ENCODE measurements around the gene HS6ST1.

HS6ST1 gene

GRCh38 chr2:128358941-128359731 is 40.5 kb upstream of the HS6ST1 start:
- DNase-seq (no peak), ATAC-seq (replicated peaks) (no peak)
- Mint-ChIP-seq H3K4me1 (ENCODE audit: low read depth in 2 of 2) (peaks cover 0 to 7% of the 10 kb centered on the region in 2 donors), H3K4me3 (no peak overlapping the region), H3K9me3 (no peaks in the 10 kb centered on the region), H3K27ac (no peak overlapping the region), H3K36me3 (ENCODE audit: insufficient read depth) (peaks cover 5% of the 10 kb centered on the region), H3K27me3 (peaks cover 37 to 65% of the 10 kb centered on the region in 2 donors)

- Mint-ChIP-seq H3K27me3 (peaks cover 37 to 51% of the 10 kb centered on the region in 2 donors), H3K36me3 (ENCODE audit: insufficient read depth) (peaks cover 5% of the 10 kb centered on the region), H3K4me3 (no peak overlapping the region), H3K9me3 (no peaks in the 10 kb centered on the region), H3K4me1 (ENCODE audit: low read depth in 2 of 2) (peaks cover 0 to 7% of the 10 kb centered on the region in 2 donors), H3K27ac (no peak overlapping the region)
- ATAC-seq (replicated peaks) (no peak), DNase-seq (no peak)
Measured at GRCh38 chr2:128357506-128358370, 39.1 kb upstream of the HS6ST1 start.

GRCh38 chr2:128356127-128356526 is 37.5 kb upstream of the HS6ST1 start:
- ATAC-seq (replicated peaks): no peak
- peaks cover 25 to 35% of the 10 kb centered on the region in 2 donors for H3K27me3 Mint-ChIP-seq
- H3K4me3 Mint-ChIP-seq: no peak overlapping the region
- no peaks in the 10 kb centered on the region for H3K36me3 Mint-ChIP-seq (ENCODE audit: insufficient read depth)
- no peak for DNase-seq
- no peak overlapping the region for H3K27ac Mint-ChIP-seq
- H3K9me3 Mint-ChIP-seq: peaks cover 1 to 5% of the 10 kb centered on the region in 2 donors
- peaks cover 0 to 7% of the 10 kb centered on the region in 2 donors for H3K4me1 Mint-ChIP-seq (ENCODE audit: low read depth in 2 of 2)

- Mint-ChIP-seq H3K27ac (no peak overlapping the region), H3K4me1 (ENCODE audit: low read depth in 2 of 2) (peaks cover 0 to 3% of the 10 kb centered on the region in 2 donors), H3K36me3 (ENCODE audit: insufficient read depth) (no peaks in the 10 kb centered on the region), H3K9me3 (peaks cover 1 to 5% of the 10 kb centered on the region in 2 donors), H3K4me3 (no peak overlapping the region), H3K27me3 (peaks cover 13 to 28% of the 10 kb centered on the region in 2 donors)
- ATAC-seq (replicated peaks) (no peak), DNase-seq (no peak)
Measured at GRCh38 chr2:128354726-128355470, 36.2 kb upstream of the HS6ST1 start.

- H3K27ac Mint-ChIP-seq: no peak overlapping the region
Measured at GRCh38 chr2:128354161-128354560, 35.5 kb upstream of the HS6ST1 start.

GRCh38 chr2:128350736-128351135 is 32.1 kb upstream of the HS6ST1 start:
- DNase-seq (no peak), ATAC-seq (replicated peaks) (no peak)
- Mint-ChIP-seq H3K4me1 (ENCODE audit: low read depth in 2 of 2) (peaks cover 0 to 2% of the 10 kb centered on the region in 2 donors), H3K4me3 (no peak overlapping the region), H3K36me3 (ENCODE audit: insufficient read depth) (no peaks in the 10 kb centered on the region), H3K27ac (no peak overlapping the region), H3K27me3 (peaks cover 8 to 47% of the 10 kb centered on the region in 2 donors), H3K9me3 (peaks cover 1 to 5% of the 10 kb centered on the region in 2 donors)

More at GRCh38 chr2:128354161-128354560, 35.5 kb upstream of the HS6ST1 start:
- DNase-seq (no peak), ATAC-seq (replicated peaks) (no peak)
- Mint-ChIP-seq H3K4me3 (no peak overlapping the region), H3K4me1 (ENCODE audit: low read depth in 2 of 2) (no peaks in the 10 kb centered on the region), H3K9me3 (peaks cover 1 to 5% of the 10 kb centered on the region in 2 donors), H3K27me3 (peaks cover 6 to 28% of the 10 kb centered on the region in 2 donors), H3K36me3 (ENCODE audit: insufficient read depth) (no peaks in the 10 kb centered on the region)

GRCh38 chr2:128348701-128349100 is 30.0 kb upstream of the HS6ST1 start:
- Mint-ChIP-seq H3K27ac (no peak overlapping the region), H3K36me3 (ENCODE audit: insufficient read depth) (no peaks in the 10 kb centered on the region), H3K9me3 (peaks cover 4 to 5% of the 10 kb centered on the region in 2 donors), H3K4me1 (ENCODE audit: low read depth in 2 of 2) (peaks cover 0 to 2% of the 10 kb centered on the region in 2 donors), H3K4me3 (no peak overlapping the region), H3K27me3 (peaks cover 8 to 52% of the 10 kb centered on the region in 2 donors)
- no peak for ATAC-seq (replicated peaks)
- no peak for DNase-seq

GRCh38 chr2:128347701-128348539 is 29.3 kb upstream of the HS6ST1 start:
- Mint-ChIP-seq H3K9me3 (peaks cover 5% of the 10 kb centered on the region in 2 donors), H3K36me3 (ENCODE audit: insufficient read depth) (no peaks in the 10 kb centered on the region), H3K27ac (no peak overlapping the region), H3K27me3 (peaks cover 8 to 52% of the 10 kb centered on the region in 2 donors), H3K4me1 (ENCODE audit: low read depth in 2 of 2) (peaks cover 0 to 2% of the 10 kb centered on the region in 2 donors), H3K4me3 (no peak overlapping the region)
- ATAC-seq (replicated peaks): no peak
- DNase-seq: no peak

GRCh38 chr2:128347171-128347558 is 28.5 kb upstream of the HS6ST1 start:
- H3K27ac Mint-ChIP-seq: no peak overlapping the region
- peaks cover 8 to 52% of the 10 kb centered on the region in 2 donors for H3K27me3 Mint-ChIP-seq
- peaks cover 0 to 2% of the 10 kb centered on the region in 2 donors for H3K4me1 Mint-ChIP-seq (ENCODE audit: low read depth in 2 of 2)
- H3K36me3 Mint-ChIP-seq (ENCODE audit: insufficient read depth): no peaks in the 10 kb centered on the region
- ATAC-seq (replicated peaks) (no peak), DNase-seq (no peak)
- peaks cover 7 to 10% of the 10 kb centered on the region in 2 donors for H3K9me3 Mint-ChIP-seq
- H3K4me3 Mint-ChIP-seq: no peak overlapping the region

GRCh38 chr2:128346291-128347170 is 27.9 kb upstream of the HS6ST1 start:
- Mint-ChIP-seq H3K4me3 (no peak overlapping the region), H3K4me1 (ENCODE audit: low read depth in 2 of 2) (peaks cover 0 to 2% of the 10 kb centered on the region in 2 donors), H3K36me3 (ENCODE audit: insufficient read depth) (no peaks in the 10 kb centered on the region), H3K27ac (no peak overlapping the region), H3K27me3 (peaks cover 8 to 52% of the 10 kb centered on the region in 2 donors), H3K9me3 (peaks cover 5 to 12% of the 10 kb centered on the region in 2 donors)
- ATAC-seq (replicated peaks): no peak
- DNase-seq: no peak

GRCh38 chr2:128345436-128346165 is 26.9 kb upstream of the HS6ST1 start:
- Mint-ChIP-seq H3K9me3 (peaks cover 7 to 16% of the 10 kb centered on the region in 2 donors), H3K27me3 (peaks cover 8 to 52% of the 10 kb centered on the region in 2 donors), H3K36me3 (ENCODE audit: insufficient read depth) (no peaks in the 10 kb centered on the region), H3K4me1 (ENCODE audit: low read depth in 2 of 2) (peaks cover 0 to 2% of the 10 kb centered on the region in 2 donors), H3K4me3 (no peak overlapping the region), H3K27ac (no peak overlapping the region)
- ATAC-seq (replicated peaks) (no peak), DNase-seq (no peak)
